Astrocyte (in vitro differentiated cells and primary cell): ENCODE data around the gene TOM1L2. TPM values are rescaled to one million over a fixed set of nuclear protein-coding genes. Genes with fewer than 3 reads are reported as not detected.
A peak's percentile ranks its signal among the peaks of the same experiment; 100 is the strongest.

ENCODE experiments used
- DNase-seq: peaks from one replicate; pipeline ENCODE4 v3.0.0-alpha.2; 2010; ENCODE audit warnings: low read depth
- FAIRE-seq: peaks from 2 replicates; lab custom pipeline; 2011; peaks lifted over from hg19 to GRCh38; lab: Jason Lieb, UNC
- H2AFZ ChIP-seq: 2 replicates; pipeline ENCODE4 v1.6.0; 2012; ENCODE audit warnings: low read depth, low read length, inconsistent platforms
- H3K27ac ChIP-seq: 2 replicates; pipeline ENCODE4 v1.5.1; 2011; ENCODE audit warnings: low read depth, low read length, inconsistent platforms
- H3K27me3 ChIP-seq: 2 replicates; pipeline ENCODE4 v1.6.0; 2011; ENCODE audit warnings: low read length, inconsistent platforms; ENCODE audit not compliant: insufficient read depth
- H3K36me3 ChIP-seq: 2 replicates; pipeline ENCODE4 v1.5.1; 2011; ENCODE audit warnings: low read length, inconsistent platforms; ENCODE audit not compliant: insufficient read depth
- H3K4me1 ChIP-seq: 2 replicates; pipeline ENCODE4 v1.5.1; 2011; ENCODE audit warnings: low read length, inconsistent platforms; ENCODE audit not compliant: insufficient read depth
- H3K4me2 ChIP-seq: 2 replicates; pipeline ENCODE4 v1.6.0; 2012; ENCODE audit warnings: low read length, inconsistent platforms
- H3K4me3 ChIP-seq: 2 replicates; pipeline ENCODE4 v1.5.1; 2011; ENCODE audit warnings: low read depth, mild to moderate bottlenecking, low read length, inconsistent platforms; ENCODE audit not compliant: insufficient read depth
- H3K79me2 ChIP-seq: 2 replicates; pipeline ENCODE4 v1.6.0; 2012; ENCODE audit warnings: mild to moderate bottlenecking, low read length, inconsistent platforms; ENCODE audit not compliant: insufficient read depth
- H3K9ac ChIP-seq: 2 replicates; pipeline ENCODE4 v1.6.0; 2012; ENCODE audit warnings: mild to moderate bottlenecking, low read length, inconsistent platforms
- H3K9me3 ChIP-seq: 2 replicates; pipeline ENCODE4 v1.5.1; 2012; ENCODE audit warnings: low read depth, mild to moderate bottlenecking, low read length, inconsistent platforms; ENCODE audit not compliant: insufficient read depth
- H4K20me1 ChIP-seq: 2 replicates; pipeline ENCODE4 v1.6.0; 2012; ENCODE audit warnings: low read length, inconsistent platforms; ENCODE audit not compliant: insufficient read depth
- H3K27ac Mint-ChIP-seq: one replicate; pipeline ENCODE4 v1.8.0; 2021; ENCODE audit warnings: mild to moderate bottlenecking, mixed read lengths; ENCODE audit not compliant: unreplicated experiment
- H3K27me3 Mint-ChIP-seq: one replicate; pipeline ENCODE4 v1.8.0; 2021; ENCODE audit warnings: low read depth, mixed read lengths; ENCODE audit not compliant: unreplicated experiment
- H3K36me3 Mint-ChIP-seq: one replicate; pipeline ENCODE4 v1.8.0; 2021; ENCODE audit warnings: low read depth, mixed read lengths; ENCODE audit not compliant: unreplicated experiment
- H3K4me1 Mint-ChIP-seq: one replicate; pipeline ENCODE4 v1.8.0; 2021; ENCODE audit warnings: low read depth, mixed read lengths; ENCODE audit not compliant: unreplicated experiment
- H3K4me3 Mint-ChIP-seq: one replicate; pipeline ENCODE4 v1.8.0; 2021; ENCODE audit warnings: mild to moderate bottlenecking, moderate library complexity, mixed read lengths; ENCODE audit not compliant: unreplicated experiment
- H3K9me3 Mint-ChIP-seq: one replicate; pipeline ENCODE4 v1.8.0; 2021; ENCODE audit warnings: mild to moderate bottlenecking, mixed read lengths; ENCODE audit not compliant: unreplicated experiment
- EZH2 ChIP-seq: IDR thresholded peaks from 2 replicates; pipeline ENCODE4 v1.6.1; 2012; ENCODE audit warnings: mild to moderate bottlenecking, low read length, inconsistent platforms; ENCODE audit not compliant: insufficient read depth
- total RNA-seq: library from RNA; stranded (reverse); gene quantifications from 2 replicates; pipeline ENCODE4 v1.2.1, GENCODE V29; 2021
- TF ChIP-seq, protein P1 (sequence below): IDR thresholded peaks from 2 replicates; pipeline ENCODE4 v1.5.1; 2011; ENCODE audit warnings: low read depth, mild to moderate bottlenecking, inconsistent platforms, low read length, moderate library complexity; ENCODE audit not compliant: insufficient read depth

The TOM1L2 gene
- total RNA-seq, 1 donor from 2014 or later: 54.4 TPM

DNA sequence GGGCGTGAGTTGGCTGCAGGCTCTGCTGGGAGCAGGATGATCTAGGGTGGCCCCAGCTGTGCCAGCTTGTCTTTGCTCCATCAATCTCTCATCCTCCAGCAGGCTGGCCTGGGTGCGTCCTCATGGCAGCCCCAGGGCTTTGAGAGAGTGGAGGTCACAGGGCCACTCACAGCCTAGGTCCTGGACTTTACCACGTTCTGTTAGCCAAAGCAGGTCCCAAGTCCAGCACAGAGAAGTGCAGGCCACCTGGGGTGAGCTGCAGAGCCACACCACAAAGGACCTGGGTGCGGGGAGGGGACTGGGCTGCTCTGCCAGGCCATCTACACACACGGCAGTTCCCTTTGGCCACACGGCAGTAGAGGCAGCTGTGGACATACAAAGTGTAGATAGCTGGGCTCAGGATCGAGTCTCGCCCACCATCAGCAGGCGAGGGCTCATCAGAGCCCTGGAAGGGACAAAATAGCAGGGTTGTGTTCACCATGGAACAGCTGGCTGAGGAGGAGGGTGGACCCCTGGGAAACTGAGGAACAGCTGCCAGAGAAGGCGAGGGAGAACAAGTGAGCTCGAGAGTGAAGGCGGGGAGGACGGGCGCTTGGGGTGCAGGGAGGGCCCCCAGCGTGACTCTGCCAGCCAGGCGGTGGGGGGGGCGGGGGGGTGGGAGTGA lies 165.5 kb downstream of the TOM1L2 start:
- H3K4me1 ChIP-seq: peaks cover 9% of the 10 kb centered on the region
- H2AFZ ChIP-seq: no peak overlapping the region
- FAIRE-seq: no peak
- no peak overlapping the region for H3K9ac ChIP-seq
- Mint-ChIP-seq H3K9me3 (no peaks in the 10 kb centered on the region), H3K36me3 (peaks cover 18% of the 10 kb centered on the region), H3K4me1 (peaks cover 19% of the 10 kb centered on the region), H3K27me3 (no peaks in the 10 kb centered on the region), H3K27ac (peak overlapping the region; percentile 80), H3K4me3 (no peak overlapping the region)
- no peak for DNase-seq
- no peaks in the 10 kb centered on the region for H3K79me2 ChIP-seq
- no peak overlapping the region for H3K4me3 ChIP-seq
- no peak for TF ChIP-seq EZH2
- TF ChIP-seq, protein P1, sequence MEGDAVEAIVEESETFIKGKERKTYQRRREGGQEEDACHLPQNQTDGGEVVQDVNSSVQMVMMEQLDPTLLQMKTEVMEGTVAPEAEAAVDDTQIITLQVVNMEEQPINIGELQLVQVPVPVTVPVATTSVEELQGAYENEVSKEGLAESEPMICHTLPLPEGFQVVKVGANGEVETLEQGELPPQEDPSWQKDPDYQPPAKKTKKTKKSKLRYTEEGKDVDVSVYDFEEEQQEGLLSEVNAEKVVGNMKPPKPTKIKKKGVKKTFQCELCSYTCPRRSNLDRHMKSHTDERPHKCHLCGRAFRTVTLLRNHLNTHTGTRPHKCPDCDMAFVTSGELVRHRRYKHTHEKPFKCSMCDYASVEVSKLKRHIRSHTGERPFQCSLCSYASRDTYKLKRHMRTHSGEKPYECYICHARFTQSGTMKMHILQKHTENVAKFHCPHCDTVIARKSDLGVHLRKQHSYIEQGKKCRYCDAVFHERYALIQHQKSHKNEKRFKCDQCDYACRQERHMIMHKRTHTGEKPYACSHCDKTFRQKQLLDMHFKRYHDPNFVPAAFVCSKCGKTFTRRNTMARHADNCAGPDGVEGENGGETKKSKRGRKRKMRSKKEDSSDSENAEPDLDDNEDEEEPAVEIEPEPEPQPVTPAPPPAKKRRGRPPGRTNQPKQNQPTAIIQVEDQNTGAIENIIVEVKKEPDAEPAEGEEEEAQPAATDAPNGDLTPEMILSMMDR: no peak
- H4K20me1 ChIP-seq: peaks cover 54% of the 10 kb centered on the region
- no peaks in the 10 kb centered on the region for H3K9me3 ChIP-seq
- no peak overlapping the region for H3K27ac ChIP-seq
- no peak overlapping the region for H3K4me2 ChIP-seq
- H3K27me3 ChIP-seq: no peaks in the 10 kb centered on the region
- H3K36me3 ChIP-seq: peaks cover 9% of the 10 kb centered on the region

DNA sequence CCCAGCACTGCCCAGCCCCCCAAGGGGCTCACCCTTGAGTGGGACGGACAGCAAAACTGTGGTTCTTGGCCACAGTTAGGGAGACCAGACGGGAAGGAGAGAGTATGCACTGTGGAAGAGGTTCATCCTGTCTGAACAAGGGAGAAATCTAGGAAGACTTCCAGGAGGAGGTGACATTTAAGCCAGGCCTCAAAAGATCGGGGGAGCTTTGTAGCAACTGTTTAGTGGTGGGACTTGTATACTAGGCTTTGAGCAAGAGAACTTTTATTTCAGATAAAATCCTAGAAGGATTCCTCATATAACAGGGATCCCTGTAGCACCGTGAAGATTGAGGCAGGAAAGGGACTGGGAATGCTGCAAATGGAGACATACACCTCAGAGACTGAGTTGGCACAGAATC lies 166.2 kb downstream of the TOM1L2 start:
- H3K27ac Mint-ChIP-seq: peak overlapping the region; percentile 53
- DNase-seq: no peak
- H3K9ac ChIP-seq: no peak overlapping the region

More for the DNA sequence above, 166.2 kb downstream of the TOM1L2 start:
- Mint-ChIP-seq H3K27me3 (no peaks in the 10 kb centered on the region), H3K4me1 (peaks cover 16% of the 10 kb centered on the region), H3K4me3 (peak overlapping the region; percentile 70), H3K9me3 (no peaks in the 10 kb centered on the region), H3K36me3 (peaks cover 18% of the 10 kb centered on the region)
- H3K36me3 ChIP-seq: peaks cover 9% of the 10 kb centered on the region
- H3K9me3 ChIP-seq: no peaks in the 10 kb centered on the region
- FAIRE-seq: no peak
- H3K4me3 ChIP-seq: no peak overlapping the region
- H2AFZ ChIP-seq: no peak overlapping the region
- H3K27me3 ChIP-seq: no peaks in the 10 kb centered on the region
- TF ChIP-seq EZH2: no peak
- TF ChIP-seq, protein P1: no peak
- H3K27ac ChIP-seq: no peak overlapping the region
- no peaks in the 10 kb centered on the region for H3K79me2 ChIP-seq
- peaks cover 56% of the 10 kb centered on the region for H4K20me1 ChIP-seq
- H3K4me1 ChIP-seq: peaks cover 5% of the 10 kb centered on the region
- no peak overlapping the region for H3K4me2 ChIP-seq
